OCI-LY7 (cell line): ENCODE measurements around the gene PERP. TPM values are rescaled to one million over a fixed set of nuclear protein-coding genes. Genes with fewer than 3 reads are reported as not detected.

Source experiments
- BruUV-seq: library from RNA; stranded (reverse); fragments of 400-500 nt; replicated peaks from 2 replicates; lab custom pipeline; 2021; lab: Mats Ljungman, UMichigan
- CTCF ChIA-PET: fragments of 300-600 bp; sonication (Branson Sonifier 250); formaldehyde crosslinking; loops from one replicate; lab custom pipeline; 2022; ENCODE audit warnings: antibody characterized with exemption; ENCODE audit not compliant: unreplicated experiment; lab: Charles Lee
- POLR2A ChIA-PET: fragments of 300-600 bp; sonication (Branson Sonifier 250); formaldehyde crosslinking; loops from one replicate; lab custom pipeline; 2022; ENCODE audit warnings: antibody characterized with exemption; lab: Charles Lee
- DNase-seq: peaks from one replicate; pipeline ENCODE4 v3.0.0-alpha.2; 2015; ENCODE audit warnings: low spot score
- H2AFZ ChIP-seq: fragments of 200-600 bp; sonication (generic), shearing (Covaris generic); 2 replicates; pipeline ENCODE4 v1.6.1; 2014; ENCODE audit warnings: mild to moderate bottlenecking, antibody characterized with exemption, low read length, moderate library complexity
- H3K27ac ChIP-seq: fragments of 200-600 bp; sonication (generic); 2 replicates; pipeline ENCODE4 v1.5.1; 2014; ENCODE audit warnings: mixed run types, low read depth, mild to moderate bottlenecking, moderate library complexity, low read length, inconsistent platforms; ENCODE audit not compliant: poor library complexity, severe bottlenecking
- H3K36me3 ChIP-seq: fragments of 200-600 bp; sonication (generic); 2 replicates; pipeline ENCODE4 v1.6.1; 2014; ENCODE audit warnings: mild to moderate bottlenecking, antibody characterized with exemption, low read length, moderate library complexity, mixed read lengths; ENCODE audit not compliant: insufficient read depth
- H3K4me1 ChIP-seq: fragments of 200-600 bp; sonication (generic); 2 replicates; pipeline ENCODE4 v1.5.1; 2014; ENCODE audit warnings: mild to moderate bottlenecking, low read length; ENCODE audit not compliant: insufficient read depth, poor library complexity, severe bottlenecking
- H3K4me2 ChIP-seq: fragments of 200-600 bp; sonication (generic); 2 replicates; pipeline ENCODE4 v1.6.1; 2014; ENCODE audit warnings: mild to moderate bottlenecking, low read length
- H3K4me3 ChIP-seq: fragments of 200-600 bp; sonication (generic); 2 replicates; pipeline ENCODE4 v1.5.1; 2014; ENCODE audit warnings: mild to moderate bottlenecking, low read depth, low read length; ENCODE audit not compliant: poor library complexity, severe bottlenecking
- H3K79me2 ChIP-seq: fragments of 200-600 bp; sonication (generic); 2 replicates; pipeline ENCODE4 v1.6.1; 2016; ENCODE audit warnings: low read depth, mild to moderate bottlenecking, low read length, moderate library complexity, mixed read lengths; ENCODE audit not compliant: insufficient read depth
- H3K9me2 ChIP-seq: fragments of 200-600 bp; sonication (generic); 2 replicates; pipeline ENCODE4 v1.6.1; 2016; ENCODE audit warnings: mild to moderate bottlenecking, low read length, mixed read lengths; ENCODE audit not compliant: insufficient read depth
- H3K9me3 ChIP-seq: fragments of 200-600 bp; sonication (generic); 2 replicates; pipeline ENCODE4 v1.6.1; 2014; ENCODE audit warnings: mild to moderate bottlenecking, mixed run types, low read length, mixed read lengths
- H4K20me1 ChIP-seq: fragments of 200-600 bp; sonication (generic); 2 replicates; pipeline ENCODE4 v1.6.1; 2014; ENCODE audit warnings: mild to moderate bottlenecking, antibody characterized with exemption, low read length, moderate library complexity, mixed read lengths; ENCODE audit not compliant: insufficient read depth
- CTCF ChIP-seq: fragments of 200-600 bp; sonication (generic); conservative IDR thresholded peaks from 2 replicates; pipeline ENCODE4 v1.5.1; 2014; ENCODE audit warnings: mild to moderate bottlenecking, antibody characterized with exemption, low read length, moderate library complexity, mixed read lengths
- EZH2phosphoT487 ChIP-seq: fragments of 200-600 bp; sonication (generic); IDR thresholded peaks from 2 replicates; pipeline ENCODE4 v1.6.1; 2018; ENCODE audit warnings: low read depth, borderline replicate concordance, mild to moderate bottlenecking, mixed run types, antibody characterized with exemption, low read length, moderate library complexity, mixed read lengths
- intact Hi-C: fragments of 100-400 bp; cut with micrococcal nuclease; formaldehyde crosslinking; loops from one replicate; pipeline ENCODE4 v1.10.0; 2022; ENCODE audit not compliant: unreplicated experiment
- total RNA-seq, 2 experiments: library from RNA; depleted of rRNA in 1 of 2; stranded (reverse); fragments of >200 nt in 1 of 2; shearing (Covaris generic) in 1 of 2; gene quantifications; 2 replicates each; pipeline ENCODE4 v1.2.3, GENCODE V29; 2014 to 2022

Gene PERP
- total RNA-seq, 2 experiments from 2014 or later = not detected

GRCh38 chr6:138044458-138044857 lies 62.8 kb downstream of the PERP start:
- POLR2A ChIA-PET = interaction anchor here (1.1 kb wide), 1 partner anchor 10 kb away, joined by 4 read pairs; no protein-coding TSS in a partner anchor
- H3K4me1 ChIP-seq = no peaks in the 10 kb centered on the region
- no peak for DNase-seq
- no peak overlapping the region for H3K27ac ChIP-seq
- no TSS peak for BruUV-seq
- H3K4me2 ChIP-seq = no peak overlapping the region
- intact Hi-C loops = no loop called here
- H3K36me3 ChIP-seq = no peaks in the 10 kb centered on the region
- TF ChIP-seq EZH2phosphoT487 = no peak
- no peak for TF ChIP-seq CTCF
- CTCF ChIA-PET = no interaction called here
- H3K4me3 ChIP-seq = no peak overlapping the region
- H3K9me3 ChIP-seq = peaks cover 5% of the 10 kb centered on the region; the same call in 1 of the 2 replicates
- no peaks in the 10 kb centered on the region for H4K20me1 ChIP-seq
- H3K9me2 ChIP-seq = no peaks in the 10 kb centered on the region
- no peaks in the 10 kb centered on the region for H3K79me2 ChIP-seq
- H2AFZ ChIP-seq = no peak overlapping the region

Other genes with a start within 250 kb of the PERP start
- 7.0 and 8.8 TPM in 2 replicates for gene TNFAIP3, start 240.2 kb downstream of the PERP start, total RNA-seq (2014; rRNA removed; shearing (Covaris generic))
- gene TNFAIP3, start 240.2 kb downstream of the PERP start, total RNA-seq (2022) = 23.6 and 28.3 TPM in 2 replicates
- not detected in 2 replicates for gene ARFGEF3, start 54.5 kb upstream of the PERP start, total RNA-seq (2014; rRNA removed; shearing (Covaris generic))
- gene ARFGEF3, start 54.5 kb upstream of the PERP start, total RNA-seq (2022) = not detected in 2 replicates
- gene PBOV1, start 111.1 kb upstream of the PERP start, total RNA-seq (2014; rRNA removed; shearing (Covaris generic)) = not detected in 2 replicates
- not detected in 2 replicates for gene PBOV1, start 111.1 kb upstream of the PERP start, total RNA-seq (2022)